Measurements from ENCODE around the gene CNTN5. TPM values are rescaled to one million over a fixed set of nuclear protein-coding genes. Genes with fewer than 3 reads are reported as not detected.

Gene CNTN5
- polyA plus RNA-seq, 3 donors: 18.7 to 26.6 (median 19.0) TPM

- DNase-seq (ENCODE audit: low read depth in 3 of 3, low spot score in 2 of 3): no peak
These were observed 845.2 kb downstream of the CNTN5 start for GRCh38 chr11:99865951-99866350.

DNA sequence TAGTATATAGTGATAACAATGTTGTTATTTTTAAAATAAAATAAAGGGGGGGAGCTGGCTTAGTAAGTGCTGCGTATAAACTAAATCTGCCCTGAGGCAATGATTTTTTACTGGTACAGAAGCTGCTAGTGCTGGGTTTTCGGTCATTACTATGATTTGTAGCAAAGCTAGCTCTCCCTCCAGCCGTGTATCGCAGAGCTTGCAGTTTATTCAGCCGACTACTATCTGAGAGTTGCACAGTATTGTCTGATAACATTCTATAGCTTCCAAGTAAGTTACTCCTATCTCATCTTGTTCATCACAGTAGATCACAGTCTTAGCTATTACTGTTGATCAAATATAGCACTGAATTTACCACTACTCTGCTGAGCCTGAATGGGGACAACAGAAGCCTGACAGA is 860.9 kb downstream of the CNTN5 start:
- peak in 1 of 3 donors; percentile 19 for DNase-seq (ENCODE audit: low read depth in 3 of 3, low spot score in 2 of 3)

DNA sequence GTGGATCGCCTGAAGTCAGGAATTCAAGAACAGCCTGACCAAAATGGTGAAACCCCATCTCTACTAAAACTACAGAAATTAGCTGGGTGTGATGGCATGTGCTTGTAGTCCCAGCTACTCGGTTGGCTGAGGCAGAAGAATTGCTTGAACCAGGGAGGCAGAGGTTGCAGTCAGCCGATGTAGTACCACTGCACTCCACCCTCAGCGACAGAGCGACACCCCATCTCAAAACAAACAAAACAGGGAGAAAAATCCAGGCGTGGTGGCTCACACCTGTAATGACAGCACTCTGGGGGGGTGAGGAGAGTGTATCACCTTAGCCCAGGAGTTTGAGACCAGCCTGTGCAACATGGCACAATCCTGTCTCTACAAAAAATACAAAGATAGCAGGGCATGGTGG is 864.0 kb downstream of the CNTN5 start:
- no peak for DNase-seq (ENCODE audit: low read depth in 3 of 3, low spot score in 2 of 3)

GRCh38 chr11:99887481-99887880 is 866.7 kb downstream of the CNTN5 start:
- no peak for DNase-seq (ENCODE audit: low read depth in 3 of 3, low spot score in 2 of 3)

- no peak for DNase-seq (ENCODE audit: low read depth in 3 of 3, low spot score in 2 of 3)
These were observed 873.1 kb downstream of the CNTN5 start for GRCh38 chr11:99893811-99894210.

- no peak for DNase-seq (ENCODE audit: low read depth in 3 of 3, low spot score in 2 of 3)
These were observed 880.4 kb downstream of the CNTN5 start for GRCh38 chr11:99901175-99901574.

GRCh38 chr11:99911116-99911515 is 890.4 kb downstream of the CNTN5 start:
- DNase-seq (ENCODE audit: low read depth in 3 of 3, low spot score in 2 of 3): no peak

GRCh38 chr11:99916078-99916477 is 895.3 kb downstream of the CNTN5 start:
- no peak for DNase-seq (ENCODE audit: low read depth in 3 of 3, low spot score in 2 of 3)

DNA sequence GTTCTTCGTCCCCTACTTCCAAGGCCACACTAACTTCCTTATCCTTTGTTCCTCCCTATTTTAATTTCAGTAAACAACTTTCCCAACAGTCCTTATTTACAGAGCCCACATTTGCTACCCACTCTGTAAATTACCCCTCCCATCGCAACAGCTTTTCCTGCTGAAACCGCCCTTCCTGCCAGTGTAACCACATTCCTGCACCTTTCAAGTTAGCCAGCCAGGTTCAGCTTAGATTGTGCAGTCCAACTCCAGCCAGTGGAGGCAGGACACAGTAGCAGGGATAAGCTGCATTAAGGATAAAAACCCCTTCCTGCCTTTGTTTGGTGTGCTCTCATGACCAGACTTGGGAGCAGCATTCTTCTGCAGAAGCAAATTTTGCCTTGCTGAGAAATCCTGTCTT is 898.0 kb downstream of the CNTN5 start:
- no peak for DNase-seq (ENCODE audit: low read depth in 3 of 3, low spot score in 2 of 3)

DNA sequence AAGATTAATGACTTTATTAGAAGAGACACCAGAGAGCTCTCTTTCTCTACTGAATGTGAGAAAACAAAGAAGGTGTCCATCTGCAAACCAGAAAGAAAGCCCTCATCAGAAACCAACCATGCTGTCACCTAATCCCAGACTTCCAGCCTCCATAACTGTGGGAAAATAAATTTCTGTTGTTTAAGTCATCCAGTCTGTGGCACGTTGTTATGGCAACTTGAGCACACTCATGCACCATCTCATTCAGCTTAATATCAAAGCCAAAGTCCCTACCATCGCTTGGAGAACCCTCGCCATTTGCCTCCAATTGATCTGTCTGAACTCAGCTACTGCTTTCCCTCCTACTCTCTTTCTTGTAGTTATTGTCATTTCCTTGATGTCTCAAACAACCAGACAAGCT is 900.2 kb downstream of the CNTN5 start:
- DNase-seq (ENCODE audit: low read depth in 3 of 3, low spot score in 2 of 3): no peak

- no peak for DNase-seq (ENCODE audit: low read depth in 3 of 3, low spot score in 2 of 3)
These were observed 905.2 kb downstream of the CNTN5 start for GRCh38 chr11:99925968-99926367.

GRCh38 chr11:99932684-99933083 is 911.9 kb downstream of the CNTN5 start:
- DNase-seq (ENCODE audit: low read depth in 3 of 3, low spot score in 2 of 3): no peak

- no peak for DNase-seq (ENCODE audit: low read depth in 3 of 3, low spot score in 2 of 3)
These were observed 913.3 kb downstream of the CNTN5 start for GRCh38 chr11:99934008-99934407.

GRCh38 chr11:99937330-99937729 is 916.6 kb downstream of the CNTN5 start:
- DNase-seq (ENCODE audit: low read depth in 3 of 3, low spot score in 2 of 3): no peak

DNA sequence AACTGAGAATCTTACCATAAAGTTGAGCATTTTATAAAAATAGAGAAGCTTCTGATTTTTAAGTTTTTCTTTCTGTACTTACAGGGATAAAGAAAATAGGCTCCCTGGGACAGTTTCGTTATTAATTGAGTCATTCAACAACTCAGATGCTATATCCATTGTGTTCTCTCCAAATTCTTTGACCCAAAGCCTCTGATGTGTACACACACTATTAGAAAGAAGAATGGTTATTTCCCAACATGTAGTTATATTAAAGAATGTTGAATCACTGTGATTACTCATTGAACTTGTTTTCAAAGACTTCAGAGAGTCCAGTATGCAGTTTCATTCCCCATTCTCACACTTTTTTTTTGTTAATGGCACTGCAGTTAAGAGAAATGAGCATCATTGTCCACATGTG is 932.1 kb downstream of the CNTN5 start:
- DNase-seq (ENCODE audit: low read depth in 3 of 3, low spot score in 2 of 3): no peak

- no peak for DNase-seq (ENCODE audit: low read depth in 3 of 3, low spot score in 2 of 3)
These were observed 939.8 kb downstream of the CNTN5 start for GRCh38 chr11:99960536-99960935.

DNA sequence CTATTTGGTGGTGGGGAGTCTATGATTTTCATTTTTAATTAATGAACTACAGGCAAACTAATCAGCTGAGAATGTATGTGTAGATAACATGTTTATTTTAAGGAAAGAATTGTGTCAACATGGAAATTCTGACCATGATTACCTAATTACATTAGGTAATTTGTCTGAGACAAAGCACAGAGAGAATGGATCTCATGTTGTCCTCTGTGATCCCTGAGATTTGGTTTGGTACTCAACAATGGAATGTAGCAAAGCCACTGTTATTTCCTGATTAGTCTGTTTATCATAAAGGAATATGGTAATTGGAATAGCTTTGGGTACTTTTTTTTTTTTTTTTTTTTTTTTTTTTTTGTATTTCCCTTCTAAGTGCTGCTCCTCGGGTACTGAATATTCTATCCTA is 947.6 kb downstream of the CNTN5 start:
- no peak for DNase-seq (ENCODE audit: low read depth in 3 of 3, low spot score in 2 of 3)

- no peak for DNase-seq (ENCODE audit: low read depth in 3 of 3, low spot score in 2 of 3)
These were observed 953.2 kb downstream of the CNTN5 start for GRCh38 chr11:99973993-99974392.

DNA sequence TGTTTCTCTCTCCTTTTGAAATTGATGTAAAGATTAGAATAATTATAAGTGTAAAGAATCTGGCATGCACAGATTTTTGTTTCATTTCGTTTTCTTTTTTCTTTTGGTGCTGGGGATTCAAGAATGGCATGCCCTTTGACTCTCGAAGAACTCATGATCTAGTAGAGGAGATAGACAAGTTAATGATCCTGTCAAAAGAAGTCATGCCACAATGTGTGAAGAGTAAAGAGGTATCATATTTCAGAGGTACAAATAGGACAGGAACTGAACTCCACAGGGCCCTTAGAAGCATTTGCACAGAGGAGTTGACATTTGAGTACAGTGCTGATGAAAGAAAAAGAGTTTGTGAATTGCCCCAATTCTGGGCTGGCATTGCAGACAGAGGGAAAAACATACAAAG is 958.3 kb downstream of the CNTN5 start:
- DNase-seq (ENCODE audit: low read depth in 3 of 3, low spot score in 2 of 3): no peak

- no peak for DNase-seq (ENCODE audit: low read depth in 3 of 3, low spot score in 2 of 3)
These were observed 967.2 kb downstream of the CNTN5 start for GRCh38 chr11:99987821-99988470.

DNA sequence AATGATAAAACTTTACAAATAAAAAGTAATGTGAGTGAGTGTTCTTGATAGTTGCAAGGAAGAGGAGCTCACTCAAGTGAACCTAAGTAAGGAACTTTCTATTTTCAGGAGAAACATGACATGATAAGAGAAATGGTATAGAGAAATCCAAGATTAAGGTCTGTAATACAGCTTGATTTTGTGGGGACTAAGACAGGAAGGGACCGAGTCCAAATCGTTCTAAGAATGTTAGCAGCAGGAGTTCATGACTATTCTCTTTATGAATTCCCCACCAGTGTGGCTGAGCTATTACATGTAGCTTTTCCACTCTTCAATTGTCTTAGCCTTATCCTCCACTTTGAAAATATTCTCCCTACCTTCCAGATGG is 967.7 kb downstream of the CNTN5 start:
- DNase-seq (ENCODE audit: low read depth in 3 of 3, low spot score in 2 of 3): no peak

DNA sequence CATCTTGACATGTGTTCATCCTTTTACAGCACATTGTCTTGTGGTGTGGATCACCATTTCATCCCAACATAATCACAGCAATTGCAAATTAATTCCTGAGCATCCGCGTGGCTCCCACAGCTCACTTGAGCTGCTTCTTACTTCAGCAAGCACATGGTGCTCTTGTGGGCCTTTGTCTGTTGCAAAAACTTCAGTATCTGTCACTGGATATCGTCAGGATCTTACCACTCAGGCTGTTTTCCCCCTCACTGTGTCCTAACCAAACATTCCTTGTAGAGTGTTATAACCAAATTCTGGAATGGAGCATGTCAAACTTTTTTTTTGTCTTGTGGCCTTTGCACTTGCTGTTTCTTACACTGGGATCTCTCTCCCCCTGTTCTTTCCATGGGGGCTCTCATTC is 983.2 kb downstream of the CNTN5 start:
- DNase-seq (ENCODE audit: low read depth in 3 of 3, low spot score in 2 of 3): no peak

DNA sequence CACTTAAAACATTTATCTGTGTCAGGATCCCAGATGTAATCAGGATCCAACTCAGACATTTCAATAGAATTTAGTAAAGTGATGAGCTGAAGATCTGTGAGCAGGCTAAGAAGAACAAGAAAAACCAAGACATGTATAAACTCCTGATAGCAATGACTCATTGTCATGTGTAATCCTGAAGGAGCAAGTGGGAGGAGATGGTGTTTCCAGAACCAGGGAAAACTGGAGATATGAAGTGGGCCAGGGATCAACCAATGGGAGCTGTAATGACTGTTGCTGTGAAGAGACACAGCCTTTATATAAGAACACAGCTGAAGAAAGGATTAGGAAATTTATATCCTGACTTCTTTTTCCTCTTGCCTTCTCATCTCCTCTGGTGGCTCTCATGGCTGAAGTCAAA is 983.8 kb downstream of the CNTN5 start:
- DNase-seq (ENCODE audit: low read depth in 3 of 3, low spot score in 2 of 3): no peak

Data from right renal cortex interstitium (tissue), 3 donors.